Neural cell (in vitro differentiated cells): Measurements from ENCODE around the gene GPRIN3. TPM values are rescaled to one million over a fixed set of nuclear protein-coding genes. Genes with fewer than 3 reads are reported as not detected.

Experiments used
- H2AFZ ChIP-seq: fragments of 200-600, 300-800 bp; sonication (generic), shearing (Covaris generic); 2 replicates; pipeline ENCODE4 v1.6.0; 2014; ENCODE audit warnings: low read depth, mild to moderate bottlenecking, antibody characterized with exemption, low read length, moderate library complexity
- H3F3A ChIP-seq: fragments of 200-600 bp; shearing (Covaris generic); 2 replicates; pipeline ENCODE4 v1.6.1; 2016; ENCODE audit warnings: mild to moderate bottlenecking, moderate library complexity, mixed read lengths, antibody characterized with exemption, low read length; ENCODE audit not compliant: insufficient read depth, poor library complexity, severe bottlenecking
- H3K27ac ChIP-seq: fragments of 200-600, 300-800 bp; sonication (generic), shearing (Covaris generic); 2 replicates; pipeline ENCODE4 v1.5.1; 2014; ENCODE audit warnings: mild to moderate bottlenecking, low read length, moderate library complexity
- H3K27me3 ChIP-seq: fragments of 300-800, 200-600 bp; sonication (generic), shearing (Covaris generic); 2 replicates; pipeline ENCODE4 v1.6.0; 2014; ENCODE audit warnings: mild to moderate bottlenecking, low read depth, low read length, moderate library complexity; ENCODE audit not compliant: insufficient read depth
- H3K36me3 ChIP-seq: fragments of 300-800, 200-600 bp; sonication (generic), shearing (Covaris generic); 2 replicates; pipeline ENCODE4 v1.5.1; 2014; ENCODE audit warnings: mild to moderate bottlenecking, antibody characterized with exemption, low read length, moderate library complexity; ENCODE audit not compliant: insufficient read depth
- H3K4me2 ChIP-seq: fragments of 300-800, 200-600 bp; sonication (generic), shearing (Covaris generic); 2 replicates; pipeline ENCODE4 v1.6.0; 2014; ENCODE audit warnings: mild to moderate bottlenecking, low read length
- H3K4me3 ChIP-seq: fragments of 300-800, 200-600 bp; sonication (generic), shearing (Covaris generic); 2 replicates; pipeline ENCODE4 v1.5.1; 2014; ENCODE audit warnings: mild to moderate bottlenecking, low read length, moderate library complexity
- H3K79me2 ChIP-seq: fragments of 200-600 bp; shearing (Covaris generic); replicated peaks from 2 replicates; pipeline ENCODE4 v1.6.0; 2014; ENCODE audit warnings: mild to moderate bottlenecking, low read length, moderate library complexity; ENCODE audit not compliant: insufficient read depth
- H3K9ac ChIP-seq: fragments of 300-800, 200-600 bp; sonication (generic), shearing (Covaris generic); 2 replicates; pipeline ENCODE4 v1.6.1; 2016; ENCODE audit warnings: mild to moderate bottlenecking, low read length, mixed read lengths
- H3K9me2 ChIP-seq: fragments of 200-600 bp; shearing (Covaris generic); 2 replicates; pipeline ENCODE4 v1.6.1; 2016; ENCODE audit warnings: mild to moderate bottlenecking, low read length, mixed read lengths; ENCODE audit not compliant: insufficient read depth
- H3K9me3 ChIP-seq: fragments of 200-600, 300-800 bp; sonication (generic), shearing (Covaris generic); 2 replicates; pipeline ENCODE4 v1.6.1; 2016; ENCODE audit warnings: mild to moderate bottlenecking, mixed run types, low read length, moderate library complexity, mixed read lengths
- H4K20me1 ChIP-seq: fragments of 200-600 bp; shearing (Covaris generic); 2 replicates; pipeline ENCODE4 v1.6.1; 2016; ENCODE audit warnings: mild to moderate bottlenecking, mixed run types; ENCODE audit not compliant: insufficient read depth
- EP300 ChIP-seq: fragments of 450-650 bp; conservative IDR thresholded peaks from 2 replicates; pipeline ENCODE4 v1.6.1; 2014; ENCODE audit warnings: antibody characterized with exemption, mild to moderate bottlenecking, moderate library complexity; ENCODE audit not compliant: poor library complexity, severe bottlenecking
- EZH2 ChIP-seq: fragments of 200-600, 300-800 bp; shearing (Covaris generic), sonication (generic); IDR thresholded peaks from 2 replicates; pipeline ENCODE4 v1.6.1; 2014; ENCODE audit warnings: antibody characterized with exemption, low read length, borderline replicate concordance, mild to moderate bottlenecking; ENCODE audit not compliant: insufficient read depth, poor library complexity, severe bottlenecking
- MXI1 ChIP-seq: fragments of 450-650 bp; conservative IDR thresholded peaks from 2 replicates; pipeline ENCODE4 v1.6.1; 2014; ENCODE audit warnings: antibody characterized with exemption, mild to moderate bottlenecking; ENCODE audit not compliant: poor library complexity, severe bottlenecking
- POLR2AphosphoS5 ChIP-seq: IDR thresholded peaks from 2 replicates; pipeline ENCODE4 v1.6.1; 2012
- RAD21 ChIP-seq: fragments of 450-650 bp; conservative IDR thresholded peaks from 2 replicates; pipeline ENCODE4 v1.6.1; 2014; ENCODE audit warnings: antibody characterized with exemption, mild to moderate bottlenecking, moderate library complexity
- SMC3 ChIP-seq: fragments of 450-650 bp; conservative IDR thresholded peaks from 2 replicates; pipeline ENCODE4 v1.6.1; 2014; ENCODE audit warnings: antibody characterized with exemption, mild to moderate bottlenecking, moderate library complexity; ENCODE audit not compliant: poor library complexity
- TAF1 ChIP-seq: IDR thresholded peaks from 2 replicates; pipeline ENCODE4 v1.6.1; 2012; ENCODE audit warnings: low read depth
- polyA plus RNA-seq: library from polyadenylated mRNA; depleted of rRNA; stranded (reverse); fragments of >200 nt; gene quantifications from 2 replicates; pipeline ENCODE4 v1.2.3, GENCODE V29; 2014
- TF ChIP-seq, protein P1 (sequence below): fragments of 450-650 bp; IDR thresholded peaks from 2 replicates; pipeline ENCODE4 v1.5.1; 2014; ENCODE audit warnings: antibody characterized with exemption, mild to moderate bottlenecking, moderate library complexity; ENCODE audit not compliant: poor library complexity, severe bottlenecking
- TF ChIP-seq, protein P2 (sequence below): IDR thresholded peaks from 2 replicates; pipeline ENCODE4 v1.6.1; 2012; ENCODE audit warnings: borderline replicate concordance

GPRIN3 gene
- polyA plus RNA-seq, 1 donor from 2014 or later: 7.0 TPM

GRCh38 chr4:89196745-89197144 lies 110.9 kb downstream of the GPRIN3 start:
- Histone ChIP-seq H3F3A (no peaks in the 10 kb centered on the region), H3K4me2 (no peak overlapping the region), H3K27ac (no peak overlapping the region), H2AFZ (no peak overlapping the region), H3K27me3 (no peaks in the 10 kb centered on the region), H3K9me3 (no peaks in the 10 kb centered on the region), H3K9ac (no peak overlapping the region), H3K36me3 (no peaks in the 10 kb centered on the region), H3K79me2 (no peaks in the 10 kb centered on the region), H4K20me1 (no peaks in the 10 kb centered on the region), H3K4me3 (no peak overlapping the region), H3K9me2 (no peaks in the 10 kb centered on the region)
- no peak for TF ChIP-seq MXI1
- no peak for TF ChIP-seq RAD21
- no peak for TF ChIP-seq TAF1
- TF ChIP-seq EP300: no peak
- no peak for TF ChIP-seq SMC3
- TF ChIP-seq, protein P1, sequence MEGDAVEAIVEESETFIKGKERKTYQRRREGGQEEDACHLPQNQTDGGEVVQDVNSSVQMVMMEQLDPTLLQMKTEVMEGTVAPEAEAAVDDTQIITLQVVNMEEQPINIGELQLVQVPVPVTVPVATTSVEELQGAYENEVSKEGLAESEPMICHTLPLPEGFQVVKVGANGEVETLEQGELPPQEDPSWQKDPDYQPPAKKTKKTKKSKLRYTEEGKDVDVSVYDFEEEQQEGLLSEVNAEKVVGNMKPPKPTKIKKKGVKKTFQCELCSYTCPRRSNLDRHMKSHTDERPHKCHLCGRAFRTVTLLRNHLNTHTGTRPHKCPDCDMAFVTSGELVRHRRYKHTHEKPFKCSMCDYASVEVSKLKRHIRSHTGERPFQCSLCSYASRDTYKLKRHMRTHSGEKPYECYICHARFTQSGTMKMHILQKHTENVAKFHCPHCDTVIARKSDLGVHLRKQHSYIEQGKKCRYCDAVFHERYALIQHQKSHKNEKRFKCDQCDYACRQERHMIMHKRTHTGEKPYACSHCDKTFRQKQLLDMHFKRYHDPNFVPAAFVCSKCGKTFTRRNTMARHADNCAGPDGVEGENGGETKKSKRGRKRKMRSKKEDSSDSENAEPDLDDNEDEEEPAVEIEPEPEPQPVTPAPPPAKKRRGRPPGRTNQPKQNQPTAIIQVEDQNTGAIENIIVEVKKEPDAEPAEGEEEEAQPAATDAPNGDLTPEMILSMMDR: no peak
- TF ChIP-seq EZH2: no peak
- TF ChIP-seq, protein P2, sequence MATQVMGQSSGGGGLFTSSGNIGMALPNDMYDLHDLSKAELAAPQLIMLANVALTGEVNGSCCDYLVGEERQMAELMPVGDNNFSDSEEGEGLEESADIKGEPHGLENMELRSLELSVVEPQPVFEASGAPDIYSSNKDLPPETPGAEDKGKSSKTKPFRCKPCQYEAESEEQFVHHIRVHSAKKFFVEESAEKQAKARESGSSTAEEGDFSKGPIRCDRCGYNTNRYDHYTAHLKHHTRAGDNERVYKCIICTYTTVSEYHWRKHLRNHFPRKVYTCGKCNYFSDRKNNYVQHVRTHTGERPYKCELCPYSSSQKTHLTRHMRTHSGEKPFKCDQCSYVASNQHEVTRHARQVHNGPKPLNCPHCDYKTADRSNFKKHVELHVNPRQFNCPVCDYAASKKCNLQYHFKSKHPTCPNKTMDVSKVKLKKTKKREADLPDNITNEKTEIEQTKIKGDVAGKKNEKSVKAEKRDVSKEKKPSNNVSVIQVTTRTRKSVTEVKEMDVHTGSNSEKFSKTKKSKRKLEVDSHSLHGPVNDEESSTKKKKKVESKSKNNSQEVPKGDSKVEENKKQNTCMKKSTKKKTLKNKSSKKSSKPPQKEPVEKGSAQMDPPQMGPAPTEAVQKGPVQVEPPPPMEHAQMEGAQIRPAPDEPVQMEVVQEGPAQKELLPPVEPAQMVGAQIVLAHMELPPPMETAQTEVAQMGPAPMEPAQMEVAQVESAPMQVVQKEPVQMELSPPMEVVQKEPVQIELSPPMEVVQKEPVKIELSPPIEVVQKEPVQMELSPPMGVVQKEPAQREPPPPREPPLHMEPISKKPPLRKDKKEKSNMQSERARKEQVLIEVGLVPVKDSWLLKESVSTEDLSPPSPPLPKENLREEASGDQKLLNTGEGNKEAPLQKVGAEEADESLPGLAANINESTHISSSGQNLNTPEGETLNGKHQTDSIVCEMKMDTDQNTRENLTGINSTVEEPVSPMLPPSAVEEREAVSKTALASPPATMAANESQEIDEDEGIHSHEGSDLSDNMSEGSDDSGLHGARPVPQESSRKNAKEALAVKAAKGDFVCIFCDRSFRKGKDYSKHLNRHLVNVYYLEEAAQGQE: no peak
- no peak for TF ChIP-seq POLR2AphosphoS5

- H4K20me1 ChIP-seq: no peaks in the 10 kb centered on the region
- H3K9ac ChIP-seq: no peak overlapping the region
- no peaks in the 10 kb centered on the region for H3K9me3 ChIP-seq
- H3K36me3 ChIP-seq: no peaks in the 10 kb centered on the region
- no peak overlapping the region for H3K4me2 ChIP-seq
- H3K27me3 ChIP-seq: no peaks in the 10 kb centered on the region
- TF ChIP-seq RAD21 (no peak), SMC3 (no peak), POLR2AphosphoS5 (no peak), EP300 (no peak), TAF1 (no peak)
- TF ChIP-seq, protein P2: no peak
- TF ChIP-seq, protein P1: no peak
- no peaks in the 10 kb centered on the region for H3F3A ChIP-seq
- no peaks in the 10 kb centered on the region for H3K79me2 ChIP-seq
- no peaks in the 10 kb centered on the region for H3K9me2 ChIP-seq
- no peak overlapping the region for H3K27ac ChIP-seq
- no peak overlapping the region for H3K4me3 ChIP-seq
- no peak overlapping the region for H2AFZ ChIP-seq
Observed at GRCh38 chr4:89196056-89196674, 111.4 kb downstream of the GPRIN3 start.
